Brain pericyte (primary cell): Measurements from ENCODE around the gene ZSCAN9.

ENCODE experiments used
- DNase-seq: peaks from one replicate; pipeline ENCODE4 v3.0.0-alpha.2; 2012; ENCODE audit warnings: low read depth, low spot score

Gene ZSCAN9

DNA sequence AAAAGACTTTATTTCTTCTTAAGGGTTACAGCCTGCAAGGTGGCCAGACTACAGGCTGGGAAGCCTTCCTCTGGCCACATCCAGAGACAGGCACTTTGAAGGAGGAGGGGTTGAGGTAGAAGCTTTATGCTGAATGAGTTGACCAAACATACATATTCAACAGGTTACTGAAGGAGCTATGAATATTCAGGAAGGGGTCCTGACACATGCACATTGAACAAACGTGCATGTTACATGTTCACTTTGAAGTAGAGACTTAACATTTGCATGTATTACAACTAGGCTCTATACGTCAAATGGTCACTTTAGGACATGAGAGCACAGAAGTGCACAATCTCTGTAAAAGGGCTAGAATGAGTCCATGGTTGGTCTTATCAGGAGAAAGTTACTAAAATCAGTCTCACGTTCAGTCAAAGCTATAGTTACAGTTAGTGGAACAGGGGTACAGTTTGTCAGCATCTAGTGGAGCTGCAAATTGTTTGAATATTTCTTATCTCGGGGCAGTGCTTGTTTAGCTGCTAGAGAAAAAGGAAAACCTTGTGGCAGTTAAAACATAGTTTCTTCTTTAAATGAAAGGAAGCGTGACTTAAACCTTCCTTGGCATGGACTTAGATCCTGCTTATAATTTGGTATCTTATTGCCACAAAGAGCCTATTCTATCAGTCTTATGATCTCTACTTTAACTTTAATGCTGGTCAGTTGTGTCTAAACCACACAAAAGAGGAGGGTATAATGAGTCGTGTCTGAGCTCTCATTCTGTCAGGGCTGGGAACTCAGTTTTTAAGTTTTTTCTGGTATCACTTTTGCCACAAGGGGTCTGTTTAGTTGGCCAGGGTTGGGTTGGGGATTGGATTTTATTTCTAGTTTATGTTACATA lies 4.6 kb upstream of the ZSCAN9 start:
- DNase-seq = no peak

DNA sequence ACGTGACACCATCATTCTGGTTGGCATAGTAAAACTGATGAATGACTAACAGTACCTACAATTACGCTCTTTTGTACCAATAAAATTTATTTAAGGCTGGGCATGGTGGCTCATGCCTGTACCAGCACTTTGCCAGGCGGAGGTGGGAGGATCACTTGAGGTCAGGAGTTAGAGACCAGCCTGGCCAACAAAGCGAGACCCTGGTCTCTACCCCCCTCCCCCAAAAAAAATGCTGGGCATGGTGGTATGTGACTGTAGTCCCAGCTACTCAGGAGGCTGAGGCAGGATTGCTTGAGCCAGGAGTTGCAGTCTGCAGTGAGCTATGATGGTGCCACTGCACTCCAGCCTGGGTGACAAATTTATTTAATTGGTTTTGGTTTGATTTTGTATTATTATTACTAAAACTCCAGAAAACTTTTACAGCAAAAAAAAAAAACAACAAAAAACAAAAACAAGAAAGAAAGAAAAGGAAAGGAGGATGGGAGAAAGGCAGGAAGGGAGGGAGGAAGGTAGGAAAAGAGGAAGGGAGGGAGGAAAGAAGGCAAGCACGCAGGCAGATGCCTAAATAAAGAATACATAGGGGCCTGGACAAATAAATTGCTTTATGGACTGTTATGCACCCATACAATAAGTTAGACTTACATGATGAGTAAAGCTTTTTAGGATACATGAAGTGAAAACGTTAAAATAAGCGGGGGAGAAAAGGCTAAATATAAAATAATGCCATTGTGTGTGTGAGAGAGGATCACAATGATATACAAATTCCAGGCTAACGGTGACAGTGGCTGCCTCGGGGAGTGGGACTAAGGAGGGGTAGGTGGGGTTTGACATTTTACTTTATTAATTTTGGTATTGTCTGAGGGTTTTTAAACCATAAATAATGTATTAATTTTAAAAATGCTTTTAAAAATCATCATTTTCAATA lies 682 bp upstream of the ZSCAN9 start:
- no peak for DNase-seq

DNA sequence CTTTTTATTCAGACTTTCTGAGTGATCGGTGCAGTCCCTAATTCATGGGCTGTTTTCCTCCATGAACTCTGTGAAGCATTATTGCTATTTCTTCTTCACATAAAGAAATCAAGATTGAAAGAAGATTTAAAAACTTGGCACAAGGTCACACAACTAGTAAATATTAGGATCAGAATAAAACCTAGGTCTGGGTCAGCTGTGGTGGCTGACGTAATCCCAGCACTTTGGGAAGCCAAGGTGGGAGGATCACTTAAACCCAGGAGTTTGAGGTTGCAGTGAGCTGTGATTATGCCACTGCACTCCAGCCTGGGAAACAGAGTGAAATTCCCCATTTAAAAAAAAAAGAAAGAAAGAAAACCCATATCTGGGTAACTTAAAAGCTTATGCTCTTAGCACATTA lies 1.4 kb downstream of the ZSCAN9 start:
- no peak for DNase-seq

DNA sequence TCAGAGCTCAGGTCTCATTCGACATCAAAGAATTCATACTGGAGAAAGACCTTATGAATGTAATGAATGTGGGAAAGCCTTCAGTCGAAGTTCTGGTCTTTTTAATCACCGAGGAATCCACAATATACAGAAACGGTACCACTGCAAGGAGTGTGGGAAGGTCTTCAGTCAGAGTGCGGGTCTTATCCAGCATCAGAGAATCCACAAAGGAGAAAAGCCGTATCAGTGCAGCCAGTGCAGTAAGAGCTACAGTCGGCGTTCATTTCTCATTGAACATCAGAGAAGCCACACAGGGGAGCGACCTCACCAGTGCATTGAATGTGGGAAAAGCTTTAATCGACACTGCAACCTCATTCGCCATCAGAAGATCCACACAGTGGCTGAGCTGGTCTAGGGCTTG lies 7.7 kb downstream of the ZSCAN9 start:
- DNase-seq = no peak

- DNase-seq = no peak
These were observed 10.9 kb downstream of the ZSCAN9 start for GRCh38 chr6:28235912-28236452.

GRCh38 chr6:28239636-28240035 lies 14.6 kb downstream of the ZSCAN9 start:
- no peak for DNase-seq

DNA sequence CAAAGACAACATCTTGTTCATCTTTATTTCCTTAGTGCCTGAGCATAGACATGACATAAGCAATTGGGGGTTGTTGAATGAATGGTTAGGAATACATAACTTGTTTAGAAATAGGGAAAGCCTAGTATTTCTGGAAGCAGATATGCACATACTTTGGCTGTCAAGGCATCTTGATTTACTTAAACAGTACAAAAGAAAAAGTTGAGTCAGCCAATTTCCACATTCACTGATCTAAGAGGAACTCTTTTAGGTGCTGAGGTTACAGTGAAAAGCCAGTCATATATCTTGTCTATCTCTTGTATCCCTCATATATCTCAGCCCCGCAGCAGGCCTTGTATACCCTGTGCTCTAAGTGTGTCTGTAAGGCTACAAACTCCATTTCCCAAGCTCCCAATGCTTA lies 15.4 kb downstream of the ZSCAN9 start:
- no peak for DNase-seq

DNA sequence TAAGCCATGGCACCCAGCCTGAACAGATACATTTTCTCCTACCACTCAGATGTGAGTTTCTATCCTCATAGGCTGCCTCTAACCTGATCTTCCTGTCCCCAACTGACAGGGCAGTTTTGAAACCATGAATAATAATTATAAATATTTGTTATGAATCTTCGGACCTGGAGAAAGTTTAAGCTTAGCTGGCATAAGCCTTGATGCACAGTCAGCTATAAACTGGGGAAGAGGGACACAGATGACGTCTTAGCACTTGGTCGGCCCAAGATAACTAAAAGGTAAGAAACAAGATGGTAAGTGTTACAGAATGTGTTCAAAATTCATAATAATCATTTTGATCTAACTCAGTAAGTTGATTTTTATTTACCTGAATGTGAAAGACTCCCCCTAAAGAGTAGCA lies 18.9 kb downstream of the ZSCAN9 start:
- DNase-seq = no peak

DNA sequence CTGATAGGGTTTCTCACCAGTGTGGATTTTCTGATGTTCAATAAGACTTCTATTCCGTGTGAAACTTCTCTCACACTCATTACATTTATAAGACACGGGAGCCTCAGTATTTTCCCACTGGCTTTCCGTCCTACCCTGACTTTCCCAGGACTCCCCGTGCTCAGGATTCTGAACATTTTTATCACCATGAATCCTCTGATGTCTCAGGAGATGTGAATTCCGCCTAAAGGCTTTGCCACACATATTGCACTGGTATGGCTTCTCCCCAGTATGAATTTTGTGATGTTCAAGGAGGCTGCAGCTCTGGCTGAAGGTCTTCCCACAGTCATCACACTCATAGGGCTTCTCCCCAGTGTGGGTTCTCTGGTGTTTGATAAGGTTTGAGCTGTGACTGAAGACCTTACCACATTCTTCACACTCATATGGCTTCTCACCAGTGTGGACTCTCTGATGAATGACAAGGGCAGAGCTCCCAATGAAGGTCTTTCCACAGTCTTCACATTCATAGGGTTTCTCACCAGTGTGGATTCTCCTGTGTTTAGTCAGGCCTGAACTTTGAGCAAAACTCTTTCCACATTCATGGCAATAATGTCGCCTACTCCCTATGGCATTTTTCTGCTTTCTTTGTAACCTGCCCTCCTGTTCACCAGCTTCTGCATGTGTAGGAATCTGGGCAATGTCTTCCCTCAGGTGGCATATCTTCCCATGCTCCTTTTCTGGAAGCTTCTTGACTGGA lies 20.3 kb downstream of the ZSCAN9 start:
- no peak for DNase-seq

DNA sequence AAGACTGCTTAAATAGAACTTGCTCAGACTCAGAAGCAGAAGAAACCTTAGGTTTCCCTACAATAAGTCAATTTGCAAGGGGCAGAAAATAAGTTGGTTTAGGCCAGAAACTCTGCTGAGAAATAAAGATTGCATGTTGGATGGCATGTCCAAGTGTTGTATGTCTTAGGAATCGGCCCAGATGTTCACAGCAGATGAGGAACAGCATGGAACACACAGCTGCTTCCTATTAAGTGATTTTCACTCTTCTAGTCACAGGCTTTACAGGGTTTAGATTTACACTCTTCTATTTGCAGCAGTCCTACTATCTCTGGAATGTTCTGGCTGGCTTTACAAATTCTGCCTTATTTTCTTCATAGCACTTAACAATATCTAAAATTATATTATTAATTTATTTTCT lies 23.8 kb downstream of the ZSCAN9 start:
- DNase-seq = no peak

GRCh38 chr6:28250747-28251146 lies 25.7 kb downstream of the ZSCAN9 start:
- no peak for DNase-seq

DNA sequence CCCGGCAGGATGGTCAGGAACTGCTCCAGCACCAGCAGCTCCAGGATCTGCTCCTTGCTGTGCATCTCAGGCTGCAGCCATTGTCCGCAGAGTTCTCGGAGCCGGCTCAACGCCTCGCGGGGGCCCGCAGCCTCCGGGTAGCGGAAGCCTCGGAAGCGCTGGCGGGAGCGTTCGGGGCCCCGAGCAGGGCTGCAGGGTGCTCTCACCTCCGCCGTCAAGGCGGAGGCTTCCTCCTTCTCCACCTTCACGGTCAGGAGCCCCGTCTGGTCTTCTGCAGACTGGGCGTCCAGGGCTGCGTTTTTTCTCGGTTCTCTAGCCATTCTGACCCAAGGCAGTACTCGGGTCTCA lies 26.6 kb downstream of the ZSCAN9 start:
- no peak for DNase-seq

DNA sequence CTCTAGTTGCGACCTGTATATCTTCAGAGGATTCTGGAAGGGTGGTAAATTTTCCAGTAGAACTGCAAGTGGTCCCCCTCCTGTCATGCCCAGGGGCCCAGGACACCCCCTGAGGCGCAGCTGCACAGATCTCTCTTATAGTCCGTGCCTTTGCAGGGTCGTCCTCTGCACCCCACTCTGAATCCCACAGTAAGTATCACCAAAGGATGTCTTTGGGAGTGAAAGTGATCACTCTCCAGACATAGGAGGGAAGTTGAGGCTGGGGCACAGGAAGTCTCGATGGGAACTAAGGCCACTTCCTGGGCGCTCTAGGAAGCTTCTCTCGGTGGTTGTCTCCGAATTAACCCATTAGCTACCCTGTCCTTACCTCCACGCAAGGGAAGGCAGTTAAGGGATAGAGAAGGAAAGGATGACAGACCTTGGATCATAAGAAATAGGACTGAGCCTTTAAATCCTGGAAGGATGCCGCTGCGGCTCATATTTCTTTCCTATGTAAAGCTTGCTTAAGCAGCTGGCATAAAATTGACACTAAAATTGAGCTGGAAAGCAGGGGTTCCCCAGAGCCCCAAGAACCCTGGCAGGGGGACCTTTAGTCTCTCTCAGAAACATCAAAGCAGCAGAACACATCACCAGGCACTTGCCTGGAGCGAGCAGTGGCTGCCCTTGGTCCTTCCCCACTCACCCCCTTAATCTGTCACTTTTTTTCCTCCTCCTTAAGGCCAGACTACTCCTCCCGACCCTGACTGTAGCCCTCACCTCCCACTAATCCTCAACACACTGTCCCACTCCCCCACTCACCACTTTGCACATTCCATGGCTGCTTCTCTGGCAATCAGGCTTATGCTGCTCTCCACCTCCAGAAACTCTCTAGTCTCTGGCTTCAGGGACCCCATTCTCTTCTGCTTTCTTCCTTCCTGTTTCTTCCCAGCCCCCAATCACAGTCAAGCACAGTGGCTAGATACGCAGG lies 27.2 kb downstream of the ZSCAN9 start, which contains the start of gene ZKSCAN4:
ZKSCAN4 (minus strand) TSS at position 261 of the 967 bp plus-strand sequence. CDS start 289 bp downstream, outside the sequence.
- peak; percentile 65 for DNase-seq

DNA sequence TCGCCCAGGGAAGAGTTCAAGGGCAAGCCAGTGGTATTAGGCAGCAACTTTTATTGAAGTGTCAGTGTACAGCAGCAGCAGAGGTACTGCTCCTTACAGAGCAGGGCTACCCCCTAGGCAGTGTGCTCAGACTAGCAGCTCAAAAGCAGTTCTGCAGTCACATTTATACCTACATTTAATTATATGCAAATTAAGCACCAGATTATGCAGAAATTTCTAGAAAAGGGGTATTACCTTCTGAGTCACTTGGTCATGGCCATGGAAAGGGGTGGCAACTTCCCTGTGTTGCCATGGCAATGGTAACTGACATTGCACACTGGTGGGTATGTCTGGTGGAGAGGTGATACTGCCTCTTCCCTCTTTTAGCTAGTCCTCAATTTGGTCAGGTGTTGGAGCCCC lies 29.0 kb downstream of the ZSCAN9 start:
- DNase-seq = no peak

GRCh38 chr6:28257042-28257441 lies 32.0 kb downstream of the ZSCAN9 start:
- DNase-seq = no peak

DNA sequence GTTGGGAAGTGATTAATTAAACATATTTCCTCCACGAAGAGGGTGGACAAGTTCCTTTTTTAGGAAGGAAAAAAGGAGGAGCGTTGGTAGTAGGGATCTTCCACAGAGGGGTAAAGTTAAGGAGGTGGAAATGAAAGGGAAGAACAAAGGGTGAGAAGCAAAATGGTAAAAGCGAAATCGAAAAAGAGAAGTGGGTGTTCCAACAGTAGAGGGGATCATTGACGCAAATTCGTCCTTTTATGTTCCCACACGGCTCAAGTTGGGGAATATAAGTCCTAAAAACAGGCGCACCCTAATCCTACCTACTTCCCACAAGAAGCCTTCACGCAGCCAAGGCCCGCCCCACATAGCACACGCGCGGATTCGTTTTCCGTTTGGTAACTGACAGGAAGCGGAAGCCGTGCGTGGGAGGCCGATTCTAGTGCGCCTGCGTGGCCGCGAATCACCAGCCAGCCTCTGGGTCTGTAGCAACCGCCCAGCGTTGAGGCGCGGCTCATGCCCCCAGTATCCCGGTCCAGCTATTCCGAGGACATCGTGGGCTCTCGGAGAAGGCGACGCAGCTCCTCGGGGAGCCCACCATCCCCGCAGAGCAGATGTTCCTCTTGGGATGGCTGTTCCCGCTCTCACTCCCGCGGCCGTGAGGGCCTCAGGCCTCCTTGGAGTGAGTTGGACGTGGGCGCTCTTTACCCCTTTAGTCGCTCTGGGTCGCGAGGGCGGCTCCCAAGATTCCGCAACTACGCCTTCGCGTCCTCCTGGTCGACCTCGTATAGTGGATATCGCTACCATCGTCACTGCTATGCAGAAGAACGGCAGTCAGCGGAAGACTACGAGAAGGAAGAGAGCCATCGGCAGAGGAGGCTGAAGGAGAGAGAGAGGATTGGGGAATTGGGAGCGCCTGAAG lies 34.1 kb downstream of the ZSCAN9 start, which contains the start of gene NKAPL:
NKAPL (plus strand) TSS at position 421 of the 901 bp plus-strand sequence; CDS start at position 496, 75 bp downstream.
- DNase-seq = no peak

DNA sequence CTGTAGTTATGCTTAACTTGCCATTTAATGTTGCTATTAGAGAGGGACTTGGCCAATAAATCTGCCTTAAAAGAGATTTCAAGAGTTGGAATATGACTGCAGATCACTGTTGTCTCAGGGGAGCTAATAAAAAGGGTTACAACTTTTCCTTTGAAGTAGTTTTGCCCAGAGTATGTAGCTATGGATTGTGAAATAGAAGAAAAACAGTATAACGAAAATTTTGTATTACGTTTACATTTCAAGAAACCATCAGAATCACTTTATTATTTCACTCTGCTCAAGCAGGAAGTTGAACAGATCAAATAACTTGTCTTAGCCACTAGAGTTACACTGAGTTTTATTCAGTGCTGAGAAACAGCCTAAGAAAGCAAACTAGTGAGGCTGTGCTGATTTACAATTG lies 38.8 kb downstream of the ZSCAN9 start:
- no peak for DNase-seq

GRCh38 chr6:28264834-28265401 lies 39.8 kb downstream of the ZSCAN9 start:
- no peak for DNase-seq

DNA sequence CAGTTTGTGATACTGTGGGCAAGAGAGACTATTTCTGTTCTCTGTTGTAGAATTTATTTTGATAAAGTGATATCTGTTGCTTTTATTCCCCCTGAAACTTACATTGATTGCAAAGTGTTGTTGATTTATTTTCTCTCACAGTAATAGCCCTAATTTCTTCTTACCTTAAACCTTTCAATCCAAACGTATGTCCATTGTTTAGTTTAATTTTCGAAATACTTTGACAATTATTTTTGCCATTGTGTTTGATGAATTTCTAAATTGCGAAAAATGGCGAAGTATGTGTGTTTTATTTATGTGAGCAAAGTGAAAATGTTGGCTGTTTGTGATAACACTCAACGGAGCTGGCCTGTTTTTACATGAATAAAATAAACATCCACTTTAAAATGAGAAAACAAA lies 41.5 kb downstream of the ZSCAN9 start:
- no peak for DNase-seq
